SU-DHL-6 (cell line): ENCODE measurements around the gene PRR12.

Experiments
- H2AFZ ChIP-seq: fragments of 200-600 bp; sonication (generic); 2 replicates; pipeline ENCODE4 v1.6.1; 2014; ENCODE audit warnings: low read depth, mild to moderate bottlenecking, moderate library complexity, mixed read lengths, antibody characterized with exemption, low read length; ENCODE audit not compliant: severe bottlenecking
- H3F3A ChIP-seq: fragments of 200-600 bp; shearing (Covaris generic); 2 replicates; pipeline ENCODE4 v1.6.0; 2016; ENCODE audit warnings: antibody characterized with exemption, mild to moderate bottlenecking; ENCODE audit not compliant: insufficient read depth
- H3K27ac ChIP-seq: fragments of 200-600 bp; sonication (generic); 2 replicates; pipeline ENCODE4 v1.5.1; 2016; ENCODE audit warnings: low read depth, mild to moderate bottlenecking, low read length, moderate library complexity, mixed read lengths
- H3K27me3 ChIP-seq: fragments of 200-600 bp; sonication (generic), shearing (Covaris generic); 2 replicates; pipeline ENCODE4 v1.6.0; 2014; ENCODE audit warnings: mild to moderate bottlenecking, low read length
- H3K36me3 ChIP-seq: fragments of 200-600 bp; sonication (generic); 2 replicates; pipeline ENCODE4 v1.6.1; 2014; ENCODE audit warnings: mild to moderate bottlenecking, low read length, mixed read lengths
- H3K4me2 ChIP-seq: fragments of 300-600, 200-600 bp; shearing (Covaris generic), sonication (generic); 2 replicates; pipeline ENCODE4 v1.6.0; 2014; ENCODE audit warnings: low read length, low read depth, mild to moderate bottlenecking; ENCODE audit not compliant: poor library complexity, severe bottlenecking
- H3K4me3 ChIP-seq: fragments of 200-600 bp; sonication (generic); 2 replicates; pipeline ENCODE4 v1.5.1; 2014; ENCODE audit warnings: antibody characterized with exemption, low read length, mild to moderate bottlenecking, mixed read lengths; ENCODE audit not compliant: insufficient read depth, poor library complexity, severe bottlenecking
- H3K79me2 ChIP-seq: fragments of 200-600 bp; sonication (generic); 2 replicates; pipeline ENCODE4 v1.6.1; 2014; ENCODE audit warnings: mild to moderate bottlenecking, low read length, moderate library complexity; ENCODE audit not compliant: insufficient read depth
- H3K9ac ChIP-seq: fragments of 200-600 bp; sonication (generic); 2 replicates; pipeline ENCODE4 v1.7.0; 2014; ENCODE audit warnings: mild to moderate bottlenecking, low read length
- H3K9me2 ChIP-seq: fragments of 200-600 bp; sonication (generic); replicated peaks from 2 replicates; pipeline ENCODE4 v1.6.1; 2014; ENCODE audit warnings: low read length; ENCODE audit not compliant: insufficient read depth
- H3K9me3 ChIP-seq: fragments of 200-600 bp; sonication (generic); 2 replicates; pipeline ENCODE4 v1.6.1; 2014; ENCODE audit warnings: low read length, mixed read lengths; ENCODE audit not compliant: insufficient read depth
- H4K20me1 ChIP-seq: fragments of 200-600 bp; sonication (generic); 2 replicates; pipeline ENCODE4 v1.6.1; 2014; ENCODE audit warnings: low read depth, mild to moderate bottlenecking, antibody characterized with exemption, low read length, moderate library complexity, mixed read lengths
- EZH2phosphoT487 ChIP-seq: fragments of 200-600 bp; sonication (generic), shearing (Covaris generic); conservative IDR thresholded peaks from 2 replicates; pipeline ENCODE4 v1.6.1; 2018; ENCODE audit warnings: mild to moderate bottlenecking, antibody characterized with exemption, low read length, moderate library complexity, mixed read lengths
- TF ChIP-seq, protein P1 (sequence below): fragments of 200-600 bp; sonication (generic); IDR thresholded peaks from one replicate; pipeline ENCODE4 v1.5.1; 2017; ENCODE audit warnings: antibody characterized with exemption, mild to moderate bottlenecking, low read length, moderate library complexity; ENCODE audit not compliant: insufficient read depth, poor library complexity, severe bottlenecking

Gene PRR12

DNA sequence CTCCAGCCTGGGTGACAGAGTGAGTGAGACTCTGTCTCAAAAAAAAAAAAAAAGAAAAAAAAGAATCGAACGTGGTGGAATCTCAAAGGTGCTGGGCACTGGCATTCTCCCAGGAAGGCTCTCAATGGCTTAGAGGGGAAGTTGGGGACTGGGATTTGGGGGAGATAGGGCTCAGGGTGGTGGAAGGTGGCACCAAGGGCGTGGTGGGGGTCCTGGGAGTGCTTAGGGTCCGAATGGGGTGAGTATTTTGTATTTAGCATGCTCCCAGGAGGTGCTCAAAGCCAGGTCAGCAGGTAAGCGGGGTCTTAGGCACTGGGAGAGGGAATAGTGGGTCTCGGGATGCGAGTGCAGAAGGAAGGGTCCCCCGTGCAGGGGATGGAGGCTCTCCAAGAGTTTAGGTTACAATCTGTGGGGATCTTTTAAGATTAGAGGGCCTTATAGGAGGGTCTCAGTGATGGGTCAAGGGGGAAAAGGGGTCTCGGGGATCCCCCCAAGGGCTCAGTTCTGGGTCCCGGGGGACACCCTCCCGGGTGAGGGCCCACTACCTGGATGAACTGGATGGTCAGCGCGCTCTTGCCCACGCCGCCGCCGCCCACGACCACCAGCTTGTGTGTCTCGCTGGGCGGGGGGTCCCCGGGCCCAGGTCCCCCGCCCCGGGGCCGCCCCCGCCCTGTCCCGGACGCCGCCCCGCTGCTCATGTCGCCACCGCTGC, 48.6 kb downstream of the PRR12 start:
- Histone ChIP-seq H4K20me1 (no peaks in the 10 kb centered on the region), H3F3A (0 out of 2 replicates have a peak, but pooled peaks cover 12% of the 10 kb centered on the region), H3K27ac (no peak overlapping the region), H3K79me2 (peaks cover 23% of the 10 kb centered on the region), H3K4me3 (peak overlapping the region; percentile 49), H3K9ac (peak overlapping the region; percentile 45), H2AFZ (no peak overlapping the region), H3K9me2 (no peaks in the 10 kb centered on the region), H3K9me3 (no peaks in the 10 kb centered on the region), H3K36me3 (no peaks in the 10 kb centered on the region), H3K27me3 (no peaks in the 10 kb centered on the region), H3K4me2 (peak overlapping the region; percentile 52)
- TF ChIP-seq EZH2phosphoT487, result no peak
- TF ChIP-seq, protein P1, sequence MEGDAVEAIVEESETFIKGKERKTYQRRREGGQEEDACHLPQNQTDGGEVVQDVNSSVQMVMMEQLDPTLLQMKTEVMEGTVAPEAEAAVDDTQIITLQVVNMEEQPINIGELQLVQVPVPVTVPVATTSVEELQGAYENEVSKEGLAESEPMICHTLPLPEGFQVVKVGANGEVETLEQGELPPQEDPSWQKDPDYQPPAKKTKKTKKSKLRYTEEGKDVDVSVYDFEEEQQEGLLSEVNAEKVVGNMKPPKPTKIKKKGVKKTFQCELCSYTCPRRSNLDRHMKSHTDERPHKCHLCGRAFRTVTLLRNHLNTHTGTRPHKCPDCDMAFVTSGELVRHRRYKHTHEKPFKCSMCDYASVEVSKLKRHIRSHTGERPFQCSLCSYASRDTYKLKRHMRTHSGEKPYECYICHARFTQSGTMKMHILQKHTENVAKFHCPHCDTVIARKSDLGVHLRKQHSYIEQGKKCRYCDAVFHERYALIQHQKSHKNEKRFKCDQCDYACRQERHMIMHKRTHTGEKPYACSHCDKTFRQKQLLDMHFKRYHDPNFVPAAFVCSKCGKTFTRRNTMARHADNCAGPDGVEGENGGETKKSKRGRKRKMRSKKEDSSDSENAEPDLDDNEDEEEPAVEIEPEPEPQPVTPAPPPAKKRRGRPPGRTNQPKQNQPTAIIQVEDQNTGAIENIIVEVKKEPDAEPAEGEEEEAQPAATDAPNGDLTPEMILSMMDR, result no peak

DNA sequence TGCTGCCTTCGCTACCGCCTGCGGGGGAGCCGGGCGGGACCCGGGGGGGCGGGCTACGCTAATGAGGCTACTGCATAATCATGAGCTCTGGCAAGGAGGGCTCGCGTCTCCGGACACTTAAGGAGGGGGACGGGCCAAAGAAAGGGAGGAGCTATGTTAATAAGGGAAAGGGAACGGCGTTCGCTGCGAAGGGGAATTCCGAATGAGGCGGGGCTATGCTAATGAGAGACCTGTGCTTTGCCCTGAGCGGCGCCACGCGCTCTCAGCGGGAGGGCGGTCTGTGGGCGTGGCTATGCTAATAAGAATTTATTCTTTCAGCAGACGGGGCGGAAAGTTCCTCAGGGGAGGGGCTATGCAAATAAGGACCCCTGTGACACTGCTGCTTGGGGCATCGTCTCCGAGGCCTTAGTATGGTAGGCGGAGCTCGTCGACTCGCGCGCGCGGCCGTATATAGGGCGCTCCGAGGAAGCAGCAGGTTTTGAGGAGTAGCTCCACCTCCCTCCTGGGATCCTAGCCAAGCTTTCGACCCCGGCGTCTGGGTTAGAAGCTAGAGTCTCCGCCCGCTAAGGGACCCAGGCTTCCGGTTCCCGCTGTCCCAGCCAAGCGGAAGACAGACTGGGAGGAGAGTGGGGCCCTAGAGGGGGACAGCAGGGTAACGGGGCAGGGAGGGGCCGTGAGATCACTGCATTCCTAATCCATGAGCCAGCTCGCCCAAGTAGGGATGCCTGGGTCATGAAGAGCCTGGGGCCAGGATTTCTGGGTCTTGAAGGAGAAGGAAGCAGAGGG, 49.3 kb downstream of the PRR12 start, which contains the start of gene RRAS:
Gene RRAS, minus strand, starts transcription at position 31 of the 786 bp plus-strand sequence. CDS start 45 bp downstream, outside the sequence.
- Histone ChIP-seq H3K79me2 (peaks cover 28% of the 10 kb centered on the region), H3K9me2 (no peaks in the 10 kb centered on the region)

DNA sequence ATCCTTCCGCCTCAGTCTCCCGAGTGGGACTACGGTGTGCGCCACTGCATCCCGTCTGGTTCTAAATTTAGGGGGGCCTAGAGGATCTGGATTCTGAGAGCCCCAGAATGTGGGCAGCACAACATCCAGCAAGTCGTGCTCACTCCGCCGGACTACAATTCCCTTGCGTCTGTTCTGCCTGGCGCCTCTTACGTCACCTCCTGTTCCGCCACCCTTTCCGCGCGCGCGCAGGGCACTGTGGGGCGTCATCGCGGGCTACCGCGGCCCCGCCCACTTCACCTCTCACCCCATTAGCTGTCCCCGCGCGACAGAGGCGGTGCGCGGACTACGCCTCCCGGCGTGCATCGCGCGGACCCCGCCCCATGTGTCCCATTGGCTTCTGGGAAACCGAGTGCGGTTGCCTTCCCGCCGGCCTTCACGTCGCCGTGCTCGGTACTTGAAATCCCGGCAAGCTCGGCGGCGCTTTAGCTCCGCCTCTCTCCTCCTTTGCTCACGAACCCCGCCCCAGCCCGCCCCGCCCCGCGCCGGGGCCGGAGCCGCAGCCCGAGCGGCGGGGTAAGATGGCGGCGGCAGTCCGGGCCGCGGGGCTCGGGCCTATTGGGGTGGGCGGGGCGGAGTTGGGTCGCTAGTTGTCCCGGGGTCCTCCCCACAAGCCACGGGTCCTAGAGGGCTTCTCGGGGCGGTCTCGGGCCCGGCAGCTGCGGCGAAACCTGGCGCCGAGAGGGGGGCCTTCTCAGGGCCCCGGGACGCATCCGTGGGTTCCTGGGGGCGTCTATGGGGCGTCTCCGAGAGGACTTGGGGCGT, 50.9 kb downstream of the PRR12 start, which contains the start of gene SCAF1:
Gene SCAF1, plus strand, starts transcription at position 522 of the 804 bp plus-strand sequence. CDS start 2,818 bp downstream, outside the sequence.
- Histone ChIP-seq H3K9me3 (no peaks in the 10 kb centered on the region), H3K27me3 (no peaks in the 10 kb centered on the region), H3K4me3 (peak within 1 kb of the TSS; percentile 67), H3K79me2 (peaks cover 28% of the 10 kb centered on the region), H4K20me1 (no peaks in the 10 kb centered on the region), H3K9ac (peak within 1 kb of the TSS; percentile 80), H2AFZ (no peak within 1 kb of the TSS), H3K9me2 (no peaks in the 10 kb centered on the region), H3F3A (0 out of 2 replicates have a peak, but pooled peaks cover 12% of the 10 kb centered on the region), H3K27ac (peak within 1 kb of the TSS; percentile 83), H3K4me2 (peak within 1 kb of the TSS; percentile 82), H3K36me3 (no peaks in the 10 kb centered on the region)
- TF ChIP-seq, protein P1, result no peak
- TF ChIP-seq EZH2phosphoT487, result no peak

More for the DNA sequence above, 49.3 kb downstream of the PRR12 start, which contains the start of gene RRAS:
- peak within 1 kb of the TSS; percentile 67 for H3K4me3 ChIP-seq
- no peak within 1 kb of the TSS for H2AFZ ChIP-seq
- peak within 1 kb of the TSS; percentile 76 for H3K9ac ChIP-seq
- H3K27ac ChIP-seq, result peak within 1 kb of the TSS; percentile 83
- H3K27me3 ChIP-seq, result no peaks in the 10 kb centered on the region
- no peaks in the 10 kb centered on the region for H3K36me3 ChIP-seq
- H3K9me3 ChIP-seq, result no peaks in the 10 kb centered on the region
- peak within 1 kb of the TSS; percentile 82 for H3K4me2 ChIP-seq
- H3F3A ChIP-seq, result 0 out of 2 replicates have a peak, but pooled peaks cover 12% of the 10 kb centered on the region
- no peak for TF ChIP-seq EZH2phosphoT487
- TF ChIP-seq, protein P1, result no peak
- no peaks in the 10 kb centered on the region for H4K20me1 ChIP-seq
